ENCODE results near the gene C1orf232.

DNA sequence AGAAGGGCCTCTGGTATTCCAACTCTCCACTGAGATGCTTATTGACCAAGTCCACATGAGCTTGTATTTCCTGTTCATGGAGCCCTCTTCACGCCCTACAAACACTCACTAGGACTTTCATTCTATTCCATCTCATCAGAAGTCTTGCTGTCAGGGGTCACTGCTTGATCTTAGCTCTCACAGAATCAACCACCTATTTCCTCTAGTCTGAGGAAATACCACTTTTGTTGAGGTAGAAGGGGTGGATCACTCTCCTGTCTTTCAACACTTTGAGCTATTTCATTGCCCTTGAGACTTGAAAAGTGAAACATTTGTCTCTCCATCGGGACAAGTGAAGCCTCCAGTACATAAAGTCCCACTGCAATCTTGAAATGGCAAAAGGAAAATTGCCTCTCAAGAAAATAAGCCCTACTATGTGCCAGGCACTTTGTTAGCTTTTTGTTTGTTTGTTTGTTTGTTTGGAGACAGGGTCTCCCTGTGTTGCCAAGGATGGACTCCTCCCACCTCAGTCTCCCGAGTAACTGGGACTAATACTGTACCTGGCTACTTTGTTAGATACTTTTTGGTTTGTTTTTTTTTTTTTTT lies 29.7 kb downstream of the C1orf232 start:
- TF ChIP-seq, protein P1, sequence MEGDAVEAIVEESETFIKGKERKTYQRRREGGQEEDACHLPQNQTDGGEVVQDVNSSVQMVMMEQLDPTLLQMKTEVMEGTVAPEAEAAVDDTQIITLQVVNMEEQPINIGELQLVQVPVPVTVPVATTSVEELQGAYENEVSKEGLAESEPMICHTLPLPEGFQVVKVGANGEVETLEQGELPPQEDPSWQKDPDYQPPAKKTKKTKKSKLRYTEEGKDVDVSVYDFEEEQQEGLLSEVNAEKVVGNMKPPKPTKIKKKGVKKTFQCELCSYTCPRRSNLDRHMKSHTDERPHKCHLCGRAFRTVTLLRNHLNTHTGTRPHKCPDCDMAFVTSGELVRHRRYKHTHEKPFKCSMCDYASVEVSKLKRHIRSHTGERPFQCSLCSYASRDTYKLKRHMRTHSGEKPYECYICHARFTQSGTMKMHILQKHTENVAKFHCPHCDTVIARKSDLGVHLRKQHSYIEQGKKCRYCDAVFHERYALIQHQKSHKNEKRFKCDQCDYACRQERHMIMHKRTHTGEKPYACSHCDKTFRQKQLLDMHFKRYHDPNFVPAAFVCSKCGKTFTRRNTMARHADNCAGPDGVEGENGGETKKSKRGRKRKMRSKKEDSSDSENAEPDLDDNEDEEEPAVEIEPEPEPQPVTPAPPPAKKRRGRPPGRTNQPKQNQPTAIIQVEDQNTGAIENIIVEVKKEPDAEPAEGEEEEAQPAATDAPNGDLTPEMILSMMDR (IDR thresholded peaks at IDR 0.05; ENCODE audit: extremely low read depth in 1 of 2, insufficient read depth in 1 of 2, low read depth in 1 of 2, low read length in 2 of 2): no peak
- no peak for TF ChIP-seq POLR2A (IDR thresholded peaks at IDR 0.05; ENCODE audit: low read depth, low read length)
- no peak for TF ChIP-seq FOS (IDR thresholded peaks at IDR 0.05; ENCODE audit: borderline replicate concordance, insufficient read depth, low read length)
- TF ChIP-seq, protein P2, sequence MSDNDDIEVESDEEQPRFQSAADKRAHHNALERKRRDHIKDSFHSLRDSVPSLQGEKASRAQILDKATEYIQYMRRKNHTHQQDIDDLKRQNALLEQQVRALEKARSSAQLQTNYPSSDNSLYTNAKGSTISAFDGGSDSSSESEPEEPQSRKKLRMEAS (IDR thresholded peaks at IDR 0.05; ENCODE audit: insufficient read depth, insufficient read length): no peak
- TF ChIP-seq GATA2 (IDR thresholded peaks at IDR 0.05; ENCODE audit: insufficient read depth, insufficient read length, low read depth, low read length): no peak
- TF ChIP-seq EZH2 (IDR thresholded peaks at IDR 0.05; ENCODE audit: borderline replicate concordance, low read depth, low read length, severe bottlenecking): no peak
- TF ChIP-seq JUN (IDR thresholded peaks at IDR 0.05; ENCODE audit: borderline replicate concordance, insufficient read depth, insufficient read length, low read depth): no peak
- TF ChIP-seq MYC (IDR thresholded peaks at IDR 0.05; ENCODE audit: low read depth, low read length): no peak
